ENCODE results near the gene GNAZ.

GNAZ gene

GRCh38 chr22:23138584-23139435, 68.5 kb downstream of the GNAZ start:
- H3K27ac ChIP-seq: no peak overlapping the region
- TF ChIP-seq ZFX (IDR thresholded peaks at IDR 0.05; ENCODE audit: borderline replicate concordance) (no peak), CTCF (IDR thresholded peaks at IDR 0.05) (no peak)

- TF ChIP-seq ZFX (IDR thresholded peaks at IDR 0.05; ENCODE audit: borderline replicate concordance): no peak
- TF ChIP-seq CTCF (IDR thresholded peaks at IDR 0.05): no peak
- no peak overlapping the region for H3K27ac ChIP-seq
Observed at GRCh38 chr22:23140385-23140784, 70.1 kb downstream of the GNAZ start.

GRCh38 chr22:23142546-23143105, 72.3 kb downstream of the GNAZ start:
- peak overlapping the region; percentile 76 for H3K27ac ChIP-seq
- no peak for TF ChIP-seq ZFX (IDR thresholded peaks at IDR 0.05; ENCODE audit: borderline replicate concordance)

- TF ChIP-seq CTCF (IDR thresholded peaks at IDR 0.05): no peak
- TF ChIP-seq ZFX (IDR thresholded peaks at IDR 0.05; ENCODE audit: borderline replicate concordance): no peak
- H3K27ac ChIP-seq: no peak overlapping the region
Observed at GRCh38 chr22:23143119-23143518, 72.8 kb downstream of the GNAZ start.

- peak overlapping the region; percentile 43; the same call in 1 of the 2 replicates for H3K27ac ChIP-seq
Observed at GRCh38 chr22:23144432-23144831, 74.1 kb downstream of the GNAZ start.

GRCh38 chr22:23144932-23145877, 74.9 kb downstream of the GNAZ start, which contains the start of gene RAB36:
TSS of gene RAB36 (plus strand) at chr22:23145477. CDS start at chr22:23146617, 1,140 bp downstream.
- H3K27ac ChIP-seq: peak within 1 kb of the TSS; percentile 51
- no peak for TF ChIP-seq CTCF (IDR thresholded peaks at IDR 0.05)
- no peak for TF ChIP-seq ZFX (IDR thresholded peaks at IDR 0.05; ENCODE audit: borderline replicate concordance)

More at GRCh38 chr22:23144432-23144831, 74.1 kb downstream of the GNAZ start:
- TF ChIP-seq CTCF (IDR thresholded peaks at IDR 0.05) (no peak), ZFX (IDR thresholded peaks at IDR 0.05; ENCODE audit: borderline replicate concordance) (no peak)

- H3K27ac ChIP-seq: peak overlapping the region; percentile 51
Observed at GRCh38 chr22:23145878-23146470, 75.7 kb downstream of the GNAZ start.

More at GRCh38 chr22:23145878-23146470, 75.7 kb downstream of the GNAZ start:
- TF ChIP-seq CTCF (IDR thresholded peaks at IDR 0.05) (no peak), ZFX (IDR thresholded peaks at IDR 0.05; ENCODE audit: borderline replicate concordance) (no peak)
